ENCODE results near the gene BABAM2. TPM values are rescaled to one million over a fixed set of nuclear protein-coding genes. Genes with fewer than 3 reads are reported as not detected.

BABAM2 gene
- total RNA-seq, 2 experiments from 2014 or later, result 65.4 to 69.5 TPM

DNA sequence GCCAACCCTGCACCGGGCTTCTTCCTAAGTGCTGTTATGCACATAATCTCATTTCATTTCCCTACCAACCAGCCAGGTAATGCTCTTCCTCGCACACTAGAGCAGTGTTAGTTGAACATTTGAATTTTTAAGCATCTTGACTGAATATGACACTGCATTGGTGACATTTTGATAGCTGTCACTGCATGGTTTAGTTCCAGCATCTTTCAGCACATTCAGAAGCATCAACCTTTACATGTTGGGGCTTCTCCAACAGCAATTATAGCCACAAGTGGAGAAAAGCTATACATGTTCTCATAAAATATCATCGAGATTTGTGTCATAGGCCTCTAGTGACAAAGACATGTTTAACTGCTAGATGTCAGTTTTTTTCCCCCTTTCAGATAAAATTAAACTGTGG lies 272.0 kb downstream of the BABAM2 start:
- no peak overlapping the region for H3K27ac Mint-ChIP-seq
- no peak overlapping the region for H3K4me3 Mint-ChIP-seq
- no peaks in the 10 kb centered on the region for H3K4me1 Mint-ChIP-seq
- H3K9me3 Mint-ChIP-seq (ENCODE audit: low read depth), result peaks cover 4% of the 10 kb centered on the region
- DNase-seq, result no peak
- no peak for ATAC-seq
- H3K36me3 Mint-ChIP-seq, result peaks cover 11% of the 10 kb centered on the region
- no peaks in the 10 kb centered on the region for H3K27me3 Mint-ChIP-seq
- CTCF ChIA-PET, result interaction anchor here (1.3 kb wide), 1 partner anchor 66 kb away, joined by 4 read pairs; no protein-coding TSS in a partner anchor

DNA sequence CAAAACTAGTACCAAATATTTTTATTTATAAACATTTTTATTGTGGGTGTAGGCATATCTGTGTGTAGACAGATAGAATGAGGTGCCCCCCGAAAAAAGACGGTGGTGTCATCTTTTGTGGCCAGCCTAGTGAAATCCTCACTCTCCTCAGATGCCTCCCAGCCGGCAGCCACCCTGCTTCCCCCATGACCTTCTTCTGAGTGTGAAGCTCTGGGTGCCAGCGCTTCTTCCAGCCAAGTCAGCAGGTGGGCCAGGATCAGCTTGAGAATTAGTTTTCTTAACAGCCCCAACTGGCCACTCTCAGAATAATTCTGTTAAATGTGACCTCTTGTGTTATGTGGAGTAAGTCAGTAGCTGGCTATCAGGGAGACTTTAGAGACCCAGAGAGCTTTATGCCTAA lies 272.5 kb downstream of the BABAM2 start:
- Mint-ChIP-seq H3K27me3 (no peaks in the 10 kb centered on the region), H3K4me3 (no peak overlapping the region), H3K9me3 (ENCODE audit: low read depth) (peaks cover 4% of the 10 kb centered on the region), H3K36me3 (peaks cover 11% of the 10 kb centered on the region), H3K27ac (no peak overlapping the region), H3K4me1 (no peaks in the 10 kb centered on the region)
- no peak for DNase-seq
- ATAC-seq, result no peak
- CTCF ChIA-PET, result interaction anchor here (1.3 kb wide), 1 partner anchor 66 kb away, joined by 4 read pairs; no protein-coding TSS in a partner anchor

DNA sequence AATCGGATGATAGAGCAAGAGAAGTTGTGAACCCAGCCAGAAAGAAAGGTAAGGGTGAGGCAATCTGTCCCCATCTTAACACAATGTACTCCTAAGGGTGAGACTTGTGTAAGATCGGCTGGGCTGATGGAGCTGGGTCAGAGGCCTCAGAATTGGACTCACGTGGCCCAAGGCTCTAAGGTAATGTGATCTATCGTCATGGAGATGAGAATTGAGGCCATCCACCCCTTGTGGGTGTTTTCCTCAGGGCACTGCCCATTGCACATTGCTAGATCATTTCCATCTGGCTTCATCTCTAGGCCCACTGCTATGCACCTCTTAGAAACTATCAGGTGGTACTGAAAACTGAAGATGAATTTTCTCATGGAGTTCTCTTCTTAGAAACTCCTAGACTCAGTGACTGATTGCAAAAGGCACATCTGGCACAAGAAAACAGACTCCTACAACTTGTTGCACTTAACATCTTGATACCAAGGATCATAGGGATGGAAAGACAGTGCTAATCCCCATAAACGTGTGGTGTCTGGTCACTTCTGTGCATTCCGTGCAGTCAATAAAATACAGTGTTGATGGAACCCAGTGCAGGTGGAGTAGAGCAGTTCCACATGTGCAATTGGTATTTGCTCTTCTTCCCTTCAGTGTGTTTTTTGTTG lies 273.2 kb downstream of the BABAM2 start:
- H3K27me3 Mint-ChIP-seq, result no peaks in the 10 kb centered on the region
- no peaks in the 10 kb centered on the region for H3K4me1 Mint-ChIP-seq
- no peak overlapping the region for H3K27ac Mint-ChIP-seq
- ATAC-seq, result no peak
- peaks cover 8% of the 10 kb centered on the region for H3K36me3 Mint-ChIP-seq
- no peak for DNase-seq
- H3K4me3 Mint-ChIP-seq, result no peak overlapping the region
- H3K9me3 Mint-ChIP-seq (ENCODE audit: low read depth), result peaks cover 4% of the 10 kb centered on the region
- CTCF ChIA-PET, result interaction anchor here (1.3 kb wide), 1 partner anchor 67 kb away, joined by 4 read pairs; no protein-coding TSS in a partner anchor

DNA sequence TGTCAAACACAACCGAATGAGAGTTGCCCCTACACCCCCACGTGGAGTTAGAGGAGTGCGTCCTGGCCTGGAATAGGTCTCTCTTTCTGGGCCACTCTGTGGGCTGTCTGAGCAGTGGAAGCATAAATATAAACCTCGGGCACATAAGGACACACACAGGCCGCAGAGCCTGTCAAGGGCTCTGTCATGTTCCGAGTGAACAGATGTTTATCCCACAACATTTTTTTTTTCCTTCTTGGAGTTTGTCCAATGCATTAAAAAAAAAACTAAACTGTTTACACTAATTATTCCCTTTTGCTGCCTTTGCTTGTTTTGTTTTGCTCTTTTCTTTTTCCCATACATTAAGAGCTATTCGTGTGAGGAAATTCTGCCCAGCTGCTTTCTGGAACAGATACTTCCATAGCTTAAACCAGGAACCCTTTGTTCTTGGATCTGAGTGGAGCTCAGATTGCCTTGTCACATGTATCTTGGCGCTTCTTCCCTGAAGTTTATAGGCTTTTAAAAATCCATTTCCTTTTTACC lies 273.8 kb downstream of the BABAM2 start:
- Mint-ChIP-seq H3K27ac (no peak overlapping the region), H3K4me3 (no peak overlapping the region)

DNA sequence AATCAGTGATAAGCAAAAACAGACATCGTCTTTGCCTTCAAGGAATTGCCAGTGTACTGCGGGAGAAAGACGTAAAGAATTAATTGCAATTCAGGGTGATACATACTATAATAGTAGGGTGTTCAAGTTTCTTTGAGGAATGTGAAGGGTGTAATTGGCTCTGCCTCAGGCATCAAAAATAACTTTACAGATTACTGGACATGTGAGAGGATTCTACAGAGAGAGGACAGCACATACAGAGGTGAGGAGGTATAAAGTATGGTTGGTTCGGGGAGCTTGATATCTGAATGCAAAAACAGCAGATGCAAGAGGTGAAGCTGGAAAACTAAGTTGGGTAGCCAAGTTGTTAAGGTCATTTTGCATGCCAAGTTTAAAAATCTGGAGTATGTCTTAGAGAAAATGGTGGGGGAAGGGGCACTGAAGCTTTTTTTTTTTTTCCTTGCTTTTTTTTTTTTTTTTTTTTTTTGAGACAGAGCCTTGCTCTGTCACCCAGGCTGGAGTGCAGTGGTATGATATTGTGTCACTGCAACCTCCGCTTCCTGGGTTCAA lies 274.6 kb downstream of the BABAM2 start:
- CTCF ChIA-PET, result interaction anchor here (0.7 kb wide), 2 partner anchors 160 to 238 kb away, joined by 3 to 4 read pairs; no protein-coding TSS in a partner anchor
- ATAC-seq, result no peak

More for the DNA sequence above, 273.8 kb downstream of the BABAM2 start:
- DNase-seq (no peak), ATAC-seq (no peak)
- Mint-ChIP-seq H3K4me1 (no peaks in the 10 kb centered on the region), H3K9me3 (ENCODE audit: low read depth) (no peaks in the 10 kb centered on the region), H3K36me3 (peaks cover 4% of the 10 kb centered on the region), H3K27me3 (no peaks in the 10 kb centered on the region)
- CTCF ChIA-PET, result no interaction called here

DNA sequence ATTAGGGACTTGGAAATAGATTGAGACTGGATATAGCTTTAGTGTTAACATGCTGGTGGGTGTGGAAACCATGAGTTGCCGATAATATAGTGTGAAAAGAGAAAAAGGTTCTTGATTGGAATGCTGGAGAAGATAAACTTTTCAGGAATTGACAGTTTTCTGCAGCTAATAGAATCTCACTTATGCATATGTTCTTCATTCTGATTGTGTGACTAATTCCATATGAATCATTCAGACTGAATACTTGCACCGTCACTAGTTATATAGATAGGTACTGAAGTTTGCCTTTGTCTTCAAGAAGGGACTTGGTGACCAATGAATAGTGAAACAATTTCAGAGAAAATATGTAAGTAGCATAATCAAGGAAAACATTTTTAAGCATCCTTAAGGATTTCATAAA lies 276.4 kb downstream of the BABAM2 start:
- CTCF ChIA-PET, result no interaction called here
- no peaks in the 10 kb centered on the region for H3K27me3 Mint-ChIP-seq
- no peaks in the 10 kb centered on the region for H3K9me3 Mint-ChIP-seq (ENCODE audit: low read depth)
- H3K4me1 Mint-ChIP-seq, result no peaks in the 10 kb centered on the region
- ATAC-seq, result no peak
- no peak overlapping the region for H3K27ac Mint-ChIP-seq
- H3K36me3 Mint-ChIP-seq, result peaks cover 5% of the 10 kb centered on the region
- DNase-seq, result no peak
- no peak overlapping the region for H3K4me3 Mint-ChIP-seq

More for the DNA sequence above, 274.6 kb downstream of the BABAM2 start:
- H3K27ac Mint-ChIP-seq, result no peak overlapping the region
- no peak for DNase-seq
- H3K9me3 Mint-ChIP-seq (ENCODE audit: low read depth), result no peaks in the 10 kb centered on the region
- H3K4me1 Mint-ChIP-seq, result no peaks in the 10 kb centered on the region
- H3K4me3 Mint-ChIP-seq, result no peak overlapping the region
- peaks cover 4% of the 10 kb centered on the region for H3K36me3 Mint-ChIP-seq
- no peaks in the 10 kb centered on the region for H3K27me3 Mint-ChIP-seq

DNA sequence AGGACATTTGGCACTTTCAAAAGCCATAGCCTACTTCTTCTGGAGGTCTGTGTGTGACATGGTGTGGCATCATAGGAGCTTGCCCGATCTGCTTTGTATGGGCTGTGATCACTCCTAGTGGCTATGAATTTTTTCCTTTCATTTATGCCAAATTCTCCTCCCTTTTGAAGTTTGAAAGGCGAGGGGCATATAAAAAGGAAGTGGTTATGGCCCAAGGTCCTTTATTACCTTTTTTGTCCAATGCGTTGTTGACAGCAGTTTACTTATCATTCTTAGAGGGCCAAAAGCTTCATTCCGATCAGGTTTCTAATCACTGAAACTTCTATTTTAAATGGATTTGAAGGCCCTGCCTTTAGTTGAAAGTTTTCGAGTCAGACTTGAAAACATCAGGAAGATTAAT lies 277.8 kb downstream of the BABAM2 start:
- H3K9me3 Mint-ChIP-seq (ENCODE audit: low read depth), result no peaks in the 10 kb centered on the region
- H3K4me1 Mint-ChIP-seq, result no peaks in the 10 kb centered on the region
- no peak overlapping the region for H3K27ac Mint-ChIP-seq
- peaks cover 10% of the 10 kb centered on the region for H3K36me3 Mint-ChIP-seq
- CTCF ChIA-PET, result no interaction called here
- H3K4me3 Mint-ChIP-seq, result no peak overlapping the region
- ATAC-seq (no peak), DNase-seq (no peak)
- H3K27me3 Mint-ChIP-seq, result no peaks in the 10 kb centered on the region

DNA sequence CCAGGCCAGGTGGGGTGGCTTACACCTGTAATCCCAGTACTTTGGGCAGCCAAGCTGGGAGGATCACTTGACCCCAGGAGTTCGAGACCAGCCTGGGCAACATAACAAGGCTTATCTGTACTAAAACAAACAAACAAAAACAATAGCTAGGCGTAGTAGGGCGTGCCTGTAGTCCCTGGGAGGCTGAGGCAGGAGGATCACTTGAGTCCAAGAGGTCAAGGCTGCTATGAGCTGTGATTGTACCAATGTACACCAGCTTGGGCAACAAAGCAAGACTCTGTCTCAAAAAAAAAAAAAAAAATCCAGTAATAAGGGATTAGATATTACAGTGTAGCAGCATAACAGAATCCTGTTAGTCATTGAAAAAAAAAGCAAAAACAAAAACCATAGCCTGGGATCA lies 279.0 kb downstream of the BABAM2 start:
- DNase-seq, result no peak
- ATAC-seq, result no peak
- Mint-ChIP-seq H3K27ac (no peak overlapping the region), H3K4me1 (no peaks in the 10 kb centered on the region), H3K4me3 (no peak overlapping the region), H3K27me3 (no peaks in the 10 kb centered on the region), H3K36me3 (peaks cover 12% of the 10 kb centered on the region), H3K9me3 (ENCODE audit: low read depth) (no peaks in the 10 kb centered on the region)
- CTCF ChIA-PET, result interaction anchor here (0.7 to 1.1 kb wide), 2 partner anchors 18 to 486 kb away, joined by 3 read pairs; no protein-coding TSS in a partner anchor

DNA sequence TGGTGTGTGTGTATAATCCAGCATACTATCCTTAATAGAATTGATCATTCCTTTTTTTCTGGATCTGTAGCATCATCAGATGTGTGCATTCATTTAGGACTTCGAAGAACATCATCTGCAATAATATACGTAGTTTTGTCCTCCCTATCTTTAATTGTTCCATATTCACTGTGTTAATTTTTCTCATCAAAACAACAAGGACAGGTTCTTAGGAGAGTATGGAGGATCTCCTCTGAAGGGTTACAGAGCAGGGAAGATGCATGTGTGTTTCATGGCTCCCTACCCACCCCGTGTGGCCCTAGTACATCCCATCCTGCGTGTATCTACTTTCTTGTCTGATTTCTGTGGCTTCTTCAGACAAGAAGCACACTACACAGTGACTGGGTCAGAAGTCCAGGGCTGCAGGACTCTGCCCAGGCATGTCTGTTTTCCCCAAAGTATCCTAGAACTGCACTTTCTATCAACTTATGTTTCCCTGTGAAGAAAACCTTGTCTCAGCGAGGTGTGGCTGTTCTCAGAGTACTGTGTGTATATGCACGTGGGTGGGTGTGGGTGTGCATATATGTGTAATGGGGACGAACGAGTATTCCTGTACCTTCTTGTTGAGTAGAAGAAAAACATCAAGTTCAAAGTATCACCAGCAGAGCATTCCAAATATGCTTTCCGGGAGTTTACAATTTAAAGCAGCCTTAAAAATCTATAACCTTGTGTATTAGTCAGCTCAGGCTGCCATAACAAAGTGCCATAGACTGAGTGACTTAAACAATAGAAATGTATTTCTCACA lies 281.8 kb downstream of the BABAM2 start:
- Mint-ChIP-seq H3K27ac (no peak overlapping the region), H3K27me3 (no peaks in the 10 kb centered on the region)

DNA sequence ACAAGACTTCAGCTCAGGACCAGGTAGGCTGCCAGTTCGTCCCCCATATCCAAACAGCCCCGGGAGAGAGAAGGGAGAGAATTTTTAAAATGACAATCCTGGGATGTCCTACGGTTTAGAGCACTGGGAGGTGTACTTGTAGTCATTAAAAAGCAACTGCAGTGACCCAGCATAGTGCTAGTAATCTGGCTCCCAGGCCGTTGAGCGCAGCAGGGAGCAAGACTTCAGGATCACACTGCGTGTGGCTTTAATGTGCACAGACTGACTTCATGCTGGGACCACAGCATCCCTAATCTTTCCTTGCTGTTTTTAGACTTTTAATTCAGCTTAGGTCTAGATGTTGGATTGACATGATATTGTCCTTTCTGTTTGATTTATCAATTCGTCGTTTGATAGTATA lies 282.8 kb downstream of the BABAM2 start:
- H3K27ac Mint-ChIP-seq, result no peak overlapping the region
- no peaks in the 10 kb centered on the region for H3K27me3 Mint-ChIP-seq
- no peak for ATAC-seq
- peaks cover 40% of the 10 kb centered on the region for H3K36me3 Mint-ChIP-seq
- H3K9me3 Mint-ChIP-seq (ENCODE audit: low read depth), result peaks cover 11% of the 10 kb centered on the region
- H3K4me1 Mint-ChIP-seq, result peaks cover 11% of the 10 kb centered on the region
- DNase-seq, result no peak
- H3K4me3 Mint-ChIP-seq, result no peak overlapping the region
- CTCF ChIA-PET, result no interaction called here

More for the DNA sequence above, 281.8 kb downstream of the BABAM2 start:
- DNase-seq, result no peak
- H3K4me1 Mint-ChIP-seq, result peaks cover 5% of the 10 kb centered on the region
- CTCF ChIA-PET, result no interaction called here
- no peak overlapping the region for H3K4me3 Mint-ChIP-seq
- ATAC-seq, result no peak
- H3K36me3 Mint-ChIP-seq, result peaks cover 32% of the 10 kb centered on the region
- H3K9me3 Mint-ChIP-seq (ENCODE audit: low read depth), result peaks cover 8% of the 10 kb centered on the region

DNA sequence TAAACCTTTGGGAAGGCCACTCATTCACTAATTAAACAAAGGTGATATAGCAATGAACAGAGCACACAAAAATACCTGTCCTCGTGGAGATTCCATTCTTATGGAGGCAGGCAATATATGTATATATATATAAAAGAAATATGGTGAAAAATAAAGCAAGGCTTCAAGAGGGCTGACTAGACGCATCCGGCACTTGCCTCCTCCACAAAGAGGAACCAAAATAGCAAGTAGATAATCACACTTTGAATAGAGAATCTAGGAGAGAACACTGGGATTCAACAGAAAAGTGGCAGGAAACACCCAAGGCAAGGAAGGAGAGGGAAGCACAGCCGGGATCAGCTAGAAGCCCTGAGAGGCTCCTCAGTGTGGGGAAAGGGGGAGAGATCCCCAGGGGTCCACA lies 283.7 kb downstream of the BABAM2 start:
- Mint-ChIP-seq H3K4me3 (no peak overlapping the region), H3K4me1 (peaks cover 19% of the 10 kb centered on the region), H3K27me3 (no peaks in the 10 kb centered on the region), H3K9me3 (ENCODE audit: low read depth) (peaks cover 15% of the 10 kb centered on the region), H3K36me3 (peaks cover 44% of the 10 kb centered on the region), H3K27ac (no peak overlapping the region)
- ATAC-seq (no peak), DNase-seq (no peak)
- CTCF ChIA-PET, result no interaction called here

DNA sequence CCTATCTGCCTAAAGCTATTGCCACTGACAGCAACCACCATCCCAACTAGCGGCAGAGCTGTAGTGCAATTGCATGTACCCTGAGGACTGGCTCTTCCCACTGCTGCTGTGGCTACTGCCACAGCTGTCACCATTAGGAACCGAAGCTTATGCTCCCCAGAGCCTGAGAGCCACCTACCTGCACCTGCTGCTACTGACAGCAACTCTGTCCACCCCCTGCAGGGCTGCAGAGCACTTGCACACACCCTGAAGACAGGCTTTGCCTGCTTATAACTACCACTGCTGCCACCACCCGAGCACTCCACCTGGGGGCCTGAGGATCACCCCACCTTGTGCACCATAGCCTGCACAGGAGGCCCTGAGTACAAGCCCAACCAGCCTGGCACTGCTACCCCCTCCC lies 284.5 kb downstream of the BABAM2 start:
- no peak for ATAC-seq
- Mint-ChIP-seq H3K9me3 (ENCODE audit: low read depth) (peaks cover 15% of the 10 kb centered on the region), H3K4me1 (peaks cover 19% of the 10 kb centered on the region), H3K27ac (no peak overlapping the region), H3K36me3 (peaks cover 44% of the 10 kb centered on the region), H3K27me3 (no peaks in the 10 kb centered on the region), H3K4me3 (no peak overlapping the region)
- CTCF ChIA-PET, result no interaction called here
- no peak for DNase-seq

DNA sequence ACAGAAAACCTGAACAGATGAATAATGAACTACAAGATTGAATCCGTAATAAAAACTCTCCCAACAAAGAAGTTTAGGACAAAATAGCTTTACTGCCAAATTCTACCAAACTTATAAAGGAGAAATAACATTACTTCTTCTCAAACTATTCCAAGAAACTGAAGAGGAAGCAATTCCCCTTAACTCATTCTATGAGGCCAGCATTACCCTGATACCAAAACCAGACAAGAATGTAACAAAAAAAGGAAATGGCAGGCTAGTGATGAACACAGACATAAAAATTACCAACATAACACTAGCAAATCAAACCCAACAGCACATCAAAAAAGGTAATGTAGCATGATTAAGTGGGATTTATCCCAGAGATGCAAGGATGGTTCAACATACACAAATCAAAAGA lies 288.4 kb downstream of the BABAM2 start:
- peaks cover 36% of the 10 kb centered on the region for H3K36me3 Mint-ChIP-seq
- H3K4me1 Mint-ChIP-seq, result peaks cover 19% of the 10 kb centered on the region
- no peak overlapping the region for H3K27ac Mint-ChIP-seq
- H3K27me3 Mint-ChIP-seq, result no peaks in the 10 kb centered on the region
- no peak for DNase-seq
- H3K4me3 Mint-ChIP-seq, result no peak overlapping the region
- H3K9me3 Mint-ChIP-seq (ENCODE audit: low read depth), result peaks cover 15% of the 10 kb centered on the region
- ATAC-seq, result no peak
- CTCF ChIA-PET, result no interaction called here

Measured in activated CD8-positive, alpha-beta memory T cell treated with anti-CD3 and anti-CD28 coated beads, Interleukin-2, amount 10 ng/mL, durations not matched to agents 7 days and 5 days (primary cell).